ENCODE results near the gene SLC66A2. TPM values are rescaled to one million over a fixed set of nuclear protein-coding genes. Genes with fewer than 3 reads are reported as not detected.

Gene SLC66A2
- total RNA-seq, 1 experiment from 2014 or later, result 19.5 TPM

GRCh38 chr18:79918615-79919011 is 32.8 kb downstream of the SLC66A2 start:
- intact Hi-C loops (cut with micrococcal nuclease; ENCODE audit: unreplicated experiment), result no loop called here
- H3K4me3 ChIP-seq (ENCODE audit: low read depth, low read length), result no peak overlapping the region
- peaks cover 13% of the 10 kb centered on the region for H3K36me3 Mint-ChIP-seq (ENCODE audit: insufficient read depth, unreplicated experiment)
- DNase-seq, result no peak
- no peaks in the 10 kb centered on the region for H3K27me3 Mint-ChIP-seq (ENCODE audit: insufficient read depth, unreplicated experiment)
- ChIA-PET CTCF (no interaction called here), POLR2A (no interaction called here)
- no peaks in the 10 kb centered on the region for H3K4me1 Mint-ChIP-seq (ENCODE audit: low read depth, unreplicated experiment)
- H3K4me3 Mint-ChIP-seq (ENCODE audit: unreplicated experiment), result no peak overlapping the region
- H3K27me3 ChIP-seq (replicated peaks; ENCODE audit: control insufficient read depth, insufficient read depth, low read length), result no peaks in the 10 kb centered on the region
- no peak overlapping the region for H3K27ac Mint-ChIP-seq (ENCODE audit: unreplicated experiment)
- no TSS peak for BruUV-seq (replicated peaks)
- TF ChIP-seq CTCF (IDR thresholded peaks at IDR 0.05; ENCODE audit: insufficient read depth in 1 of 2, low read depth in 1 of 2, low read length in 1 of 2, severe bottlenecking in 1 of 2, unreplicated experiment in 1 of 2), result no peak
- H3K4me1 ChIP-seq, result no peaks in the 10 kb centered on the region
- H3K36me3 ChIP-seq (ENCODE audit: control insufficient read depth, insufficient read depth, low read length), result peaks cover 1% of the 10 kb centered on the region; the same call in 1 of the 2 replicates
- H3K9me3 ChIP-seq, result no peaks in the 10 kb centered on the region
- no peaks in the 10 kb centered on the region for H3K9me3 Mint-ChIP-seq (ENCODE audit: unreplicated experiment)

GRCh38 chr18:79917853-79918614 is 33.4 kb downstream of the SLC66A2 start:
- Histone ChIP-seq H3K9me3 (no peaks in the 10 kb centered on the region), H3K27me3 (replicated peaks; ENCODE audit: control insufficient read depth, insufficient read depth, low read length) (no peaks in the 10 kb centered on the region), H3K4me1 (no peaks in the 10 kb centered on the region), H3K4me3 (ENCODE audit: low read depth, low read length) (no peak overlapping the region), H3K36me3 (ENCODE audit: control insufficient read depth, insufficient read depth, low read length) (peaks cover 1% of the 10 kb centered on the region; the same call in 1 of the 2 replicates)
- H3K27ac Mint-ChIP-seq (ENCODE audit: unreplicated experiment), result no peak overlapping the region
- no peaks in the 10 kb centered on the region for H3K9me3 Mint-ChIP-seq (ENCODE audit: unreplicated experiment)
- DNase-seq, result no peak
- BruUV-seq (replicated peaks), result no TSS peak
- H3K27me3 Mint-ChIP-seq (ENCODE audit: insufficient read depth, unreplicated experiment), result no peaks in the 10 kb centered on the region
- TF ChIP-seq CTCF (IDR thresholded peaks at IDR 0.05; ENCODE audit: insufficient read depth in 1 of 2, low read depth in 1 of 2, low read length in 1 of 2, severe bottlenecking in 1 of 2, unreplicated experiment in 1 of 2), result no peak
- no peaks in the 10 kb centered on the region for H3K4me1 Mint-ChIP-seq (ENCODE audit: low read depth, unreplicated experiment)
- H3K4me3 Mint-ChIP-seq (ENCODE audit: unreplicated experiment), result no peak overlapping the region
- ChIA-PET CTCF (no interaction called here), POLR2A (no interaction called here)
- intact Hi-C loops (cut with micrococcal nuclease; ENCODE audit: unreplicated experiment), result no loop called here
- H3K36me3 Mint-ChIP-seq (ENCODE audit: insufficient read depth, unreplicated experiment), result peaks cover 7% of the 10 kb centered on the region

- Mint-ChIP-seq H3K36me3 (ENCODE audit: insufficient read depth, unreplicated experiment) (peaks cover 7% of the 10 kb centered on the region), H3K9me3 (ENCODE audit: unreplicated experiment) (no peaks in the 10 kb centered on the region), H3K4me3 (ENCODE audit: unreplicated experiment) (no peak overlapping the region), H3K27me3 (ENCODE audit: insufficient read depth, unreplicated experiment) (no peaks in the 10 kb centered on the region), H3K27ac (ENCODE audit: unreplicated experiment) (no peak overlapping the region), H3K4me1 (ENCODE audit: low read depth, unreplicated experiment) (no peaks in the 10 kb centered on the region)
- no TSS peak for BruUV-seq (replicated peaks)
- H3K4me3 ChIP-seq (ENCODE audit: low read depth, low read length), result no peak overlapping the region
- H3K36me3 ChIP-seq (ENCODE audit: control insufficient read depth, insufficient read depth, low read length), result peaks cover 1% of the 10 kb centered on the region; the same call in 1 of the 2 replicates
- no peak for TF ChIP-seq CTCF (IDR thresholded peaks at IDR 0.05; ENCODE audit: insufficient read depth in 1 of 2, low read depth in 1 of 2, low read length in 1 of 2, severe bottlenecking in 1 of 2, unreplicated experiment in 1 of 2)
- no peaks in the 10 kb centered on the region for H3K27me3 ChIP-seq (replicated peaks; ENCODE audit: control insufficient read depth, insufficient read depth, low read length)
- no peak for DNase-seq
- no peaks in the 10 kb centered on the region for H3K4me1 ChIP-seq
- ChIA-PET CTCF (no interaction called here), POLR2A (no interaction called here)
- intact Hi-C loops (cut with micrococcal nuclease; ENCODE audit: unreplicated experiment), result no loop called here
- H3K9me3 ChIP-seq, result no peaks in the 10 kb centered on the region
These were observed 34.1 kb downstream of the SLC66A2 start for GRCh38 chr18:79917169-79917852.
